GM12874 (cell line): ENCODE measurements around the gene EVX1.

Experiments used
- CTCF ChIP-seq: IDR thresholded peaks from 2 replicates; pipeline ENCODE4 v1.5.1; 2011; ENCODE audit warnings: low read depth, mild to moderate bottlenecking, control low read depth, low read length, moderate library complexity; ENCODE audit not compliant: insufficient read depth

Gene EVX1

GRCh38 chr7:27202862-27203134 lies 39.8 kb upstream of the EVX1 start:
- TF ChIP-seq CTCF, result no peak

GRCh38 chr7:27203365-27203953 lies 39.1 kb upstream of the EVX1 start:
- TF ChIP-seq CTCF, result no peak

GRCh38 chr7:27203964-27204594 lies 38.5 kb upstream of the EVX1 start:
- no peak for TF ChIP-seq CTCF

GRCh38 chr7:27204851-27205322 lies 37.7 kb upstream of the EVX1 start:
- TF ChIP-seq CTCF, result no peak

- no peak for TF ChIP-seq CTCF
These were observed 37.0 kb upstream of the EVX1 start for GRCh38 chr7:27205325-27206280.

- TF ChIP-seq CTCF, result no peak
These were observed 35.1 kb upstream of the EVX1 start for GRCh38 chr7:27207348-27207985.

- no peak for TF ChIP-seq CTCF
These were observed 33.6 kb upstream of the EVX1 start for GRCh38 chr7:27208998-27209397.
